Motor neuron (in vitro differentiated cells): Measurements from ENCODE around the gene MSANTD7. TPM values are rescaled to one million over a fixed set of nuclear protein-coding genes. Genes with fewer than 3 reads are reported as not detected.
"Not testable (repeated sequence)": the region's sequence is repeated elsewhere in the genome, so short reads cannot be mapped to it uniquely, and the experiment has no call there.

Experiments
- ATAC-seq, 8 experiments: fragments of 200-7000 bp; cut with Tn5 transposase; replicated peaks in 6 of 8; 2 replicates each; pipeline ENCODE4 v1.8.0; 2021; ENCODE audit warnings: mild to moderate bottlenecking in 8 of 8, moderate library complexity in 8 of 8
- H3K27ac ChIP-seq, 2 donors: fragments of 250-450 bp; sonication (Bioruptor Pico); 2 replicates each; pipeline ENCODE4 v1.9.0; 2021; ENCODE audit warnings: antibody characterized with exemption in 2 of 2, mild to moderate bottlenecking in 2 of 2, moderate library complexity in 1 of 2
- H3K4me1 ChIP-seq, 2 donors: fragments of 250-450 bp; sonication (Bioruptor Pico); replicated peaks in 1 of 2; 2 replicates each; pipeline ENCODE4 v1.6.1; 2021; ENCODE audit warnings: antibody characterized with exemption in 2 of 2, mild to moderate bottlenecking in 2 of 2, moderate library complexity in 1 of 2
- H3K4me3 ChIP-seq, 5 donors: fragments of 250-450 bp; sonication (Bioruptor Pico); 2 replicates each; pipeline ENCODE4 v1.9.0; 2021; ENCODE audit warnings: antibody characterized with exemption in 5 of 5, mild to moderate bottlenecking in 5 of 5, moderate library complexity in 4 of 5
- WGBS, 10 experiments: fragments of 450-650 bp; shearing (Covaris generic); methylation state at CpG; one replicate each; pipeline ENCODE4 v1.0.0; 2022; 5-methylcytosine and 5-hydroxymethylcytosine counted together
- in situ Hi-C, 9 experiments: fragments of 400-800 bp; cut with MboI; loops; one replicate each; pipeline ENCODE4 v1.15.0; 2021; ENCODE audit warnings: low sequenced_read_pairs in 9 of 9, low pct_unique_long_range_greater_than_20kb in 2 of 9; ENCODE audit not compliant: unreplicated experiment in 9 of 9
- total RNA-seq, 8 experiments: library from RNA; unstranded; fragments of 300-600 nt; gene quantifications; 2 replicates each; pipeline versions ENCODE4 v1.2.3 to v1.2.4, GENCODE V29; 2022

The MSANTD7 gene
- total RNA-seq, 8 experiments from 2014 or later, result 17.4 to 26.4 (median 19.4) TPM

GRCh38 chr10:14843327-14843988 lies 5.4 kb downstream of the MSANTD7 start:
- 53 to 100% (median 83%) methylated on average over 3 to 6 of the region's 15 CpGs; no CpG with 5 or more reads in 3 of the 10 experiments for WGBS, 10 experiments

GRCh38 chr10:14844948-14845347 lies 6.8 kb downstream of the MSANTD7 start:
- in situ Hi-C loops, result loop anchor here in 2 of 9 experiments (25.0 kb wide), 2 partner anchors 308 to 333 kb away; no protein-coding TSS in a partner anchor
- Histone ChIP-seq H3K4me1 (no peaks in the 10 kb centered on the region), H3K27ac (no peak overlapping the region), H3K4me3 (no peak overlapping the region)
- no peak for ATAC-seq
- WGBS, 10 experiments, result 80 to 100% (median 100%) methylated on average over 1 to 2 of the region's 2 CpGs; no CpG with 5 or more reads in 1 of the 10 experiments

More at GRCh38 chr10:14843327-14843988, 5.4 kb downstream of the MSANTD7 start:
- no peak for ATAC-seq
- Histone ChIP-seq H3K4me3 (no peak overlapping the region), H3K4me1 (peaks cover 0 to 6% of the 10 kb centered on the region in 2 donors), H3K27ac (no peak overlapping the region)
- in situ Hi-C loops, result loop anchor here in 2 of 9 experiments (25.0 kb wide), 2 partner anchors 306 to 331 kb away; no protein-coding TSS in a partner anchor

GRCh38 chr10:14852236-14852635 lies 14.1 kb downstream of the MSANTD7 start:
- H3K27ac ChIP-seq, result no peak overlapping the region
- in situ Hi-C loops, result no loop called here
- 94 to 100% (median 99%) methylated on average over 3 of the region's 3 CpGs; no CpG with 5 or more reads in 2 of the 10 experiments for WGBS, 10 experiments

GRCh38 chr10:14855453-14855852 lies 17.3 kb downstream of the MSANTD7 start:
- 71 to 100% (median 93%) methylated on average over 1 of the region's 1 CpG; no CpG with 5 or more reads in 4 of the 10 experiments for WGBS, 10 experiments
- ATAC-seq, result no peak
- H3K4me1 ChIP-seq, result no peaks in the 10 kb centered on the region
- no peak overlapping the region for H3K27ac ChIP-seq
- in situ Hi-C loops, result no loop called here
- H3K4me3 ChIP-seq, result no peak overlapping the region

More at GRCh38 chr10:14852236-14852635, 14.1 kb downstream of the MSANTD7 start:
- H3K4me1 ChIP-seq, result no peaks in the 10 kb centered on the region
- no peak overlapping the region for H3K4me3 ChIP-seq
- ATAC-seq, result no peak

- no peaks in the 10 kb centered on the region for H3K4me1 ChIP-seq
- in situ Hi-C loops, result no loop called here
- no peak for ATAC-seq
- no peak overlapping the region for H3K4me3 ChIP-seq
- 81 to 100% (median 96%) methylated on average over 1 to 5 of the region's 6 CpGs; no CpG with 5 or more reads in 2 of the 10 experiments for WGBS, 10 experiments
- H3K27ac ChIP-seq, result no peak overlapping the region
Measured at GRCh38 chr10:14858338-14858960, 20.3 kb downstream of the MSANTD7 start.

- 70 to 100% (median 89%) methylated on average over 1 to 4 of the region's 5 CpGs; no CpG with 5 or more reads in 1 of the 10 experiments for WGBS, 10 experiments
- H3K4me1 ChIP-seq, result no peaks in the 10 kb centered on the region
- H3K27ac ChIP-seq, result no peak overlapping the region
- ATAC-seq, result no peak
- H3K4me3 ChIP-seq, result no peak overlapping the region
- in situ Hi-C loops, result no loop called here
Measured at GRCh38 chr10:14859043-14859442, 20.9 kb downstream of the MSANTD7 start.

- no peak for ATAC-seq
- no peak overlapping the region for H3K4me3 ChIP-seq
- H3K27ac ChIP-seq, result no peak overlapping the region
- no peaks in the 10 kb centered on the region for H3K4me1 ChIP-seq
- in situ Hi-C loops, result no loop called here
Measured at GRCh38 chr10:14859775-14860174, 21.7 kb downstream of the MSANTD7 start.

- ATAC-seq, result no peak
- 88 to 100% (median 100%) methylated on average over 1 of the region's 1 CpG; no CpG with 5 or more reads in 7 of the 10 experiments for WGBS, 10 experiments
- in situ Hi-C loops, result no loop called here
- H3K4me1 ChIP-seq, result no peaks in the 10 kb centered on the region
- no peak overlapping the region for H3K27ac ChIP-seq
- H3K4me3 ChIP-seq, result no peak overlapping the region
Measured at GRCh38 chr10:14860791-14861190, 22.7 kb downstream of the MSANTD7 start.

- H3K4me3 ChIP-seq, in situ Hi-C loops: not testable (repeated sequence)
- 100% methylated on average over 2 of the region's 6 CpGs; no CpG with 5 or more reads in 9 of the 10 experiments for WGBS, 10 experiments
Measured at GRCh38 chr10:14864466-14864865, 26.4 kb downstream of the MSANTD7 start.

GRCh38 chr10:14864871-14865270 lies 26.8 kb downstream of the MSANTD7 start:
- ATAC-seq, H3K4me3 ChIP-seq, H3K27ac ChIP-seq, in situ Hi-C loops, H3K4me1 ChIP-seq: not testable (repeated sequence)
- WGBS, 10 experiments, result no CpG with 5 or more reads among the region's 3 CpGs

More at GRCh38 chr10:14864466-14864865, 26.4 kb downstream of the MSANTD7 start:
- ATAC-seq, H3K4me1 ChIP-seq, H3K27ac ChIP-seq: not testable (repeated sequence)

GRCh38 chr10:14873090-14873760 lies 35.1 kb downstream of the MSANTD7 start:
- Histone ChIP-seq H3K27ac (no peak overlapping the region), H3K4me3 (no peak overlapping the region), H3K4me1 (peaks cover 4 to 10% of the 10 kb centered on the region in 2 donors)
- ATAC-seq, result no peak
- in situ Hi-C loops, result no loop called here
- WGBS, 10 experiments, result 28 to 100% (median 73%) methylated on average over 1 to 2 of the region's 2 CpGs; no CpG with 5 or more reads in 2 of the 10 experiments

GRCh38 chr10:14875941-14876340 lies 37.8 kb downstream of the MSANTD7 start:
- 91 to 100% (median 94%) methylated on average over 4 to 12 of the region's 12 CpGs for WGBS, 10 experiments
- H3K4me3 ChIP-seq, result no peak overlapping the region
- H3K27ac ChIP-seq, result no peak overlapping the region
- H3K4me1 ChIP-seq, result peaks cover 8 to 17% of the 10 kb centered on the region in 2 donors
- no peak for ATAC-seq
- in situ Hi-C loops, result no loop called here

GRCh38 chr10:14876764-14877163 lies 38.7 kb downstream of the MSANTD7 start:
- 80 to 98% (median 93%) methylated on average over 2 to 8 of the region's 9 CpGs; no CpG with 5 or more reads in 3 of the 10 experiments for WGBS, 10 experiments
- Histone ChIP-seq H3K4me1 (peaks cover 8 to 17% of the 10 kb centered on the region in 2 donors), H3K4me3 (peak overlapping the region; percentile 58 to 85 (median 81)), H3K27ac (peak overlapping the region in 1 of 2 donors; percentile 78)
- ATAC-seq, result no peak
- in situ Hi-C loops, result no loop called here
